GM18511 (cell line): ENCODE data around the gene FARP1.

Experiments used
- ATAC-seq: cut with Tn5 transposase; IDR thresholded peaks from one replicate; pipeline ENCODE4 v1.9.1; 2021; ENCODE audit warnings: mild to moderate bottlenecking, moderate library complexity; ENCODE audit not compliant: unreplicated experiment

FARP1 gene

DNA sequence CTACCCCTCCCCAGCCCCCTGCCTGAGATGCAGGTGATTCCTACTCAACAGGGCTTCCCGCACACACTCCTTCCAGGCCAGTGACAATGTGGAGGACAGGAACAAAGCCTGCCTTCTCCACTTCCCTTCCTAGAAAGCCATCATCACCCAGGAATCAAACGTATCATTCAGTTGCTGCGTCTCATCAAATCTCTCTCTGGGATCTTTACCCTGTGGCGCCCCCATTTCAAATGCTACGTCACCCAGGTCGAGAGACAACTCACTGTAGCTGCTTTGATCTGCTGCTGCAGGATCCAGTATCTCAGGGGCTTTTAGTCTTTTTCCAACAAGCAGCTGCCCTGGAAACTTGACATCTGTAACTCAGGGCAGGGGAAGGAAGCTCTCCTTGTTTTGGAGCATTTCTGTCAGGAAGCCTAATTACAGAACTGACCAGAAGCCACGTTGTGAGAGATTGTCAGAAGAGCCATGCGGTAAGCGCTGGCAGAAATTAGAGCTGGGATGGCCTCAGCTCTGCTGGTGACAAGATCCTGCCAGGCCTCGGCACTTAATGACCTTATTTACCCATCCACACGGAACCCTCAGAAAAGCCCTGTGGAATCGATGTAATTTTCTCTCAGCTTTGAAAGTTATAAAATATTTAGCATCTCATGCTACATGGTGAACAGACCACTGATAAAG, 293.5 kb downstream of the FARP1 start:
- no peak for ATAC-seq

DNA sequence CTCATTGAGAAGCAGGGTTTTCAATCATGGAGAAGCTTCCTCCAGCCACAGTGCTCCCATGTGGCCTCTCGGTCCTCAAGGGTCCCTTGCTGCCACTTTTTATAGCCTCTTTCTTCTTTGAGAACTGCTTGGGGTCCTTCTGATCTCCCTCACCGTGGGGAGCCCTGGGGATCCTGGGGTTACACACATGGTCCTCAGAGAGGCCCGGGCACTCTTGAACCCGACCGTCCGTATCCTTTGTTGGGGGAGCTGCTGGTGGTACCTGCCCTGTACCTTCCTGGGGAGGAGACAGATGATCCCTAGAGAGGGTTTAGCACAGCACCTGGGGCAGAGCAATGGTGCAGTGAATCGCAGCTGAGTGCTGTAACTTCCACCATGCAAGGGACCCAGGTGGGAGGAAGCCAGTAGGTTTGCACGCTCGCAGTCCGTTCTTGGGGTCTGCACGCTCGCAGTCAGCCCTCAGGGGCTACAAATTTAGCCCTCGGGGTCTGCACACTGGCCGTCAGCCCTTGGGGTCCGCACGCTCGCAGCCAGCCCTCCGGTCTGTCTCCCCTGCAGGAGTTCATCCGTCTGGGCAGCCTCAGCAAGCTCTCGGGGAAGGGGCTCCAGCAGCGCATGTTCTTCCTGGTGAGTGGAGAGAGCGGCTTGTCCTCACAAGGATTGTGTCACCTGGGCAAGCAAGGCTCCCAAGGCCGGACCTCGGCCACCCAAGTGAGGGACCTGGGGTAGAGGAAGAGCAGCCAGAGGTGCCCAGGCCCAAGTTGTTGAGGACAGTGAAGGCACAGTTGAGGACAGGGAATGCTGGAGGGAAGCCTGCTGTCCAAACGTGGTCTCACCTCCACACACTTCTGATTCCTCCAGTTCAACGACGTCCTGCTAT, 295.6 kb downstream of the FARP1 start:
- no peak for ATAC-seq

DNA sequence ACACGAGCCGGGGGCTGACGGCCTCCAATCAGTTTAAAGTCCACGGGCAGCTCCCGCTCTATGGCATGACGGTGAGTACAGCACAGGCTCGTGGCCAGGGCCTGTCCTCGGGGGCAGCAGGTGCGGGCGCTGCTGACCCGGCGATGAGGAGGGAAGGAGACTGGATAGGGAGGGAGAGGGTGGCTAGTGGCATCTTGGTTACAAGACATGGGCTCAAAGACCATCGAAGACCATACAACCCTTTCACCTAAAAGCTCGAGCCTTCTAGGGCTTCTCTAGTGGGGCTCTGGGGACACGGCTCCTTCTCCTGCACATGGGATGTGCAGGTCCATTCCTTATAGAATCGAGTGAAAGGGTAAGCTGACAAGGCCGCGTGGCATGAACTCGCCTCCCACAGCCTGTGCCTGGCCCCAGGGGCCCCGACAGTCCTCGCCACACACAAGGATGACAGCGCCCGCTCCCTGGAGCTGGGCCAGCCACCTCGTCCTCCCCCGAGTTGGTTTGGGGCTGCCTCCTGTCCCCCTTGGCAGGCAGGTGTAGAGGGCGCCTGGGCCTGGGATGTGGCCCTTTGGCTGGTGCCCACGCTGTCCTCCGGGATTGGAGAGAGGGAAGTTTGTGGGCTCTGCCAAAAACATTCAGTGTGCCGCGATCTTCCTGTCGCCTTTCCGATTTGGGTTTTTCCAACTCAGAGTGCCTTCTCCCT, 296.4 kb downstream of the FARP1 start:
- ATAC-seq = no peak

DNA sequence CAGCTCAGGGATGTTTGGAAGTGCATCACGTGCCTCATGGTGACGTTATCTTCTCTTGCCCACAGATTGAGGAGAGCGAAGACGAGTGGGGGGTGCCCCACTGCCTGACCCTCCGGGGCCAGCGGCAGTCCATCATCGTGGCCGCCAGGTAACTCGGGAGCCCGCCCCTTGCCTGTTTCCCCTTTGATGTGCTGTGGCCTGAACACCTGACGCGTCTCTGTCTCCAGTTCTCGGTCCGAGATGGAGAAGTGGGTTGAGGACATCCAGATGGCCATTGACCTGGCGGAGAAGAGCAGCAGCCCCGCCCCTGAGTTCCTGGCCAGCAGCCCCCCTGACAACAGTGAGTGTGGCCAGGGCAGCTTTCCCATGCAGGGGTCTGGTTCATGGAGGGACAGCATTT, 297.0 kb downstream of the FARP1 start:
- no peak for ATAC-seq

DNA sequence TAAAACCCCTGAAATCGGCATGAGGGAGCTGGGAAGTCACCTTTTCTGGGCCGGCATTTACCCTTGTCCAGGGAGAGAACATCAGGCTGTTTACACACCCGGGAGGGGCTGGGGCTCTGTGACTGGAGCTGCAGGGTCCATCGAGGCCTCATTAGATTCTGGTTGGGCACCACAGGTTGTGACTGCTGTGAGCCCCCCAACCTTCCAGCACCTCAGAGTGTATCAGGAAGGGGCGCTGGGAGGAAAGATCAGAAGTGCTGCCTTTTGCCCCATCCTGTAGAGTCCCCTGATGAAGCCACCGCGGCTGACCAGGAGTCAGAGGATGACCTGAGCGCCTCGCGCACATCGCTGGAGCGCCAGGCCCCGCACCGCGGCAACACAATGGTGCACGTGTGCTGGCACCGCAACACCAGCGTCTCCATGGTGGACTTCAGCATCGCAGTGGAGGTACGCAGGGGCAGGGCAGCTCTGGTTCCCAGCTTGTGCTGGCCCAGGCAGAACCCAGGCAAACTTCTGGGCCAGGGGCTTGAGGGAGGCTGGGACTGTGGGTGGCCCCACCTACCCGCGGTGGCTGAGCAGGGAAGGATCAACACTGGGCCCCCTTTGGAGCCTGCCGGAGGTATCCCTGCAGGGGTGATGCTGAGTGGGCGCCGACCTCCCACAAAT, 297.6 kb downstream of the FARP1 start:
- ATAC-seq = no peak

DNA sequence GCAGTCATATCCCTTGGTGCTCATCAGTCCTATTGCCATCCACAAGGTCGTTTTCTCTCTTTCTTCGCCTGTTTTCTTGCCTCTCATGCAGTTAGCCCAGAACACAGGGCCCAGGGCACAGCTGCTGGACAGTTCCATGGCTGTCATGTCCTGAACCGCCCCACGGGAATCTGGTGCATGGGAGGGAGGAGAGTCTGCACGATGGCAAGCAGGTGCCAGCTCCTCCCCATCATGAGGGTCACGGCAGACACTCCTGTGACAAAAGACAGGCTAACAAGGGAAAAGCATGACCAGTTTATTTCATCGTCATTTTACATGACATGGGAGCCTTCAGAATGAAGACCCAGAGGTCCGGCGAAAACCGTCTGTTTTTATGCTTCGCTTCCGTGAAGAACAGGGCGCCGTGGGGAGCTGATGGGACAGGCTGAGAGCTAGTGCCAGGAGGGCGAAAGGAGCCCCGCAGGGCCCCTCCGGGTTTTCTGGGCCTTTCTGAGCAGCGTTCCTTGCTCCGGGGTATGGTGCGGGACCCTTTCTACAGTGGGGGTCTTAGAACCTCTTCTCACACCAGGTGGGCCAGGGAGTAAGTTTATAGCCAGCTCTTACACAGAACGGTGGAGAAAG, 298.3 kb downstream of the FARP1 start:
- no peak for ATAC-seq

DNA sequence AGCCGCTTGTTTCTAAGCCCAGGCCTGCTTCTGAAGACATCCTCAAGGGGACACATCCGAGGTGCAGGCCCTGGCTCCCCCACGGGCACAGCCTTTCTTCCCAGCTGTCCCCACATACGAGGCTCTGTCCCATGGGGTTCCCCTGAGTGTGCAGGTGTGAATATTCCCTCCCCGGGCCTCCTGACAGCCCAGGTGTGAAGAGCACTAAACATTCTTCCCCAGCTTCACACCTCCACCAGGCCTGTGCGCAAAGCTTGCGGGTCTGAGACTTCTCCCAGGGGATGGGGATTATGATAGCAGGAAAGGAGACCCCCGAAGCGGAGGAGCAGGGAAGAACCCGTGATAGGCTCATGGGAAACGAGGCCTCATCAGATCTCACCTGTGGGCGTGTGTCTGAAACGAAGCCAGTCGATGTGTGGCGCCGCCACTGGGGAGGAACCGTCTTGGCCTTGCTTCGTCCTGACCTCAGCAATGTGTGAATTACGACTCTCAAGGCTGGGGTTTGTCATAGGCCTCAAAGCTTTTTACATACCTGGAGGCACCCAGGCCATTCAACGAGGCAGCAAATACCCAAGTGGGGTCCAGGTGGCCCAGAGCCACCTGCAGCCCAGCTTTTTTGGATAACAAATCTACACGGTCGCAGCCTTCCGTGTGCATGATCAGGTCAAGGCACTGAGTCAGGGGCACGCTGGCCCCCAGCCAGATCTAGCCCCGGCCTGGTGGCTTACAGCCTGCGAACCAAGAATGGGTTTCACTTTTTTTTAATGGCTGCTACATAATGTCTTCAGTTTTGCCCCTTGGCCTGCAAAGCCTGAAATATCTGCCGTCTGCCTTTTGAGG, 299.7 kb downstream of the FARP1 start:
- ATAC-seq = no peak

DNA sequence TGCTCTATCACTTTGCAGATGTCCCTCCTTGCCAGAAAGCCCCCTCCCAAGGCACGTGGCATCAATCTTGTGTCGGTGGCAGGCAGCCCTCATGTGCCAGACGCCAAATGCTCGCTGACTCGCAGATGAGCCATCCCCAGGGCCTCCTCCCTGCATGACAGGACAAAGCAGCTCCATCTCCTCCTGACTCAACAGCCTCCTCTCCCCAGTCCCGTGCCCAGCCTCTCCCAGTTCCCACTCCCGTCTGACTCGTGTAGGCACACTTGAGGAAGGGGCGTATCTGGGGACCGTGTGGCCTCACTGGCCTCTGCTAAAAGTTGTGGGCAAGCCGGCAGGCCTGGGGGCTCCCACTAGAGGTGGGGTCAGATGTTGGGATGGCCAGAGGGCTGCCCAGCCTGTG, 300.4 kb downstream of the FARP1 start:
- ATAC-seq = no peak

DNA sequence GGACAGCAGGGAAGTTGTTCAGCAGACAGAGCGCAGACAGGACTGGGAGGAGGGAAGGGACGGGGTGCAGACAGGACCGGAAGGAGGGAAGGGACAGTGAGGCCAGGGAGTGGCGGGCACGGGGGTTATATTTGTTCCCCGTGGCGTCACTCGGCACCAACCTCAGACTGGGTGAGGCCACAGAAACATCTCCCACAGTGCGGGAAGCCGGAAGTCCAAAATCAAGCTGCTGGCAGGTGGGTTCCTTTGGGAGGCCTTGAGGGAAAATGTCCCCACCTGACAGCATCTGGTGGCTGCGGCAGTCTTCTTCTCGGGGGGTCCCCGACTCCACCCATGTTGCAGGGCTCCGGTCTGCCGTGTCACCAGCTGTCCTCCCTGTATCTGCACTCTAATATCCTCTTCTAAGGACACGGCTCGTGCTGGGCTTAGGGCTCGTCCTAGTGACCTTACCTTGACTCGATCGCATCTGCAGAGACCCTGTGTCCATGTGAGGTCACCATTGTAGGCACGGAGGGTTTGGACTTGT, 301.0 kb downstream of the FARP1 start:
- no peak for ATAC-seq

DNA sequence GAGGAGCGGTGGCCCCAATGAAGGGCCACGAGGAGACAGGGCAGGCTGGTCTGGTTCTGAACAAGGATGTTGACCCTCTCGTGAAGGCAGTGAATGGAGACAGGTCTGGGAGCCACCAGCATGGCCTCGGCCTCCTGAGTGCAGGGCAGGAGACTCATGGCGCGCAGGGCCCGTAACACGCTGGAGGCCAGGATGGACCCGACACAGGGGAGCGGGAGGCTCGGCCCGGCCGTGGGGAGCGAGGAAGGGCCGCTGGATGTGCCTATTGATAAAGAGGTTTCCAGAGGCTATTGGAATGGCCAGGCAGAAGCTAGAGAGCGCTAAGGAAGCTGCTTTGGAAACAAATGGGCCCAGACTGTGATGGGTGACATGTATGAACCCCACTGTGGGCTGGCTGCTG, 301.5 kb downstream of the FARP1 start:
- no peak for ATAC-seq

DNA sequence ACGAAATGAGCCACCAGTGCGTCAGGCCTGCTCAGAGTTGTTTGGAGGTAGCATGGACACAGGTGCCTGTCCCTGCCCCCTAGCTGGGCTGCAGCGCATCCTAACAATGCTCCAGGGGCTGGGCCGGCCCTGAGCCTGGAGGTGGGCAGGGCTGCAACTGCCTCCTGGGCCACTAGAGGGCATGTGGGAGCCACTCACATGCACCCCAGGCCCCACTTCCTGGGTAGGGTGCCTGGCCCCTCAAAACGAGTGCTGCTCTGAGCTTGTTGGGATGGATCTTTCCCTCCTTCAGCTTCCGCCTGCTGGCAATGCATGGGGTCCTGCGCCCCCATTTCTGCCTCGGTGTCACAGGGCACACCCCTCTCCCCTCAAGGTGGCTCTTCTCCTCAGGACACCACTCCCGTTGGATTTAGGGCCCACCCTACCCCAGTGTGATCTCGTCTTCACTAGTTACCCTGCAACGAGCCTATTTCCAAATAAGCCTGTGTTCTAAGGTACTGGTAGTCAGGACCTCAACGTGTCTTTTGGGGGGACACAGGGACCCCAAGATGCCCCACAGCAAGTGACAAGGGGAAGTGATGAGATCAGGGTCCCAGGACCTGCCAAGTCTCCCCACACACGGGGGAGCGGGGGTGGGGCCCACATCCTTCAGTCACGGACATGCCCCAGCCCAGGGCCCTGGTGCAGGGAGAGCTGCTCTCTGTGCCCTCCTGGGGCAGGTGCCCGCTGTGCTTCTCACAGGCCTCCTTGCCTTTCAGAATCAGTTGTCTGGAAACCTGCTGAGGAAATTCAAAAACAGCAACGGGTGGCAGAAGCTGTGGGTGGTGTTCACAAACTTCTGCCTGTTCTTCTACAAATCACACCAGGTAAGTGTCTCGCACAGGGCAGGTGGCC, 302.7 kb downstream of the FARP1 start:
- peak; percentile 96 for ATAC-seq

DNA sequence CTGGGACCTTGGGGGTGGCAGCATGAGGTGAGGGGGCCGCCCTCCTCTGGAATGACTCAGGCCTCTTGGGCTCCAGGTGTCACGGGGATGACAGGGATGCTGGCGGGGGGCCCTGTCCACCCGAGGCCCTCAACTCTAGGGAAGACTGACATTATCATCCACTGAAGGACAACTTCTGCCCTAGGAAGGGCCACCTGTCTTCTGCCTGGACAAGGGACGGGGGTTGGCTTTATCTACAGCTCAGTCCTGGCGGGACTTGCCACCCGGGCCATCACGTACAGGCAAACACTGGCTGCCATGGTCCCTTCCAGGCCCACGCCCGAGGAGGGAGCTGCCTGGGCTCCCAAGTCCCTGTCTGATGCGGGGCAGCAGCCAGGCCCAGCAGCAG, 303.3 kb downstream of the FARP1 start:
- no peak for ATAC-seq

DNA sequence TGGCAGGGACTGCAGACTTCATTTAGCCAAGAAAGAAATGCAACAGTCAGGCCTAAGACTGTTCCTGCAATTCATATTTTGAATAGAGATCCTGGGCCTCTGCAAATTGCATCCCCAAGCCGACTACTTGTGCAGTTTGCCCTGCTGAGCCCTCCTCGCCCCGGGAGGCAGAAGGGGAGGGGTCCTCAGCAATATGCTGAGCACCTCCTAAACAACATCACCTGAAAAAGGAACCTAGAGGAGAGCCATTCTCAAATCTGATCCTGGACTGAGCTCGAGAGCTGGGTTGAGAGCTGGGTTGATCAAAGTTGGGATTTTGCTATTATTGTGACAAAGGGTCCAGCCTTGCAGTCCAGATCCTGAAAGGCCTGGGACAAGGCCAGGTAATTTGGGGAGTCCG, 304.2 kb downstream of the FARP1 start:
- no peak for ATAC-seq

DNA sequence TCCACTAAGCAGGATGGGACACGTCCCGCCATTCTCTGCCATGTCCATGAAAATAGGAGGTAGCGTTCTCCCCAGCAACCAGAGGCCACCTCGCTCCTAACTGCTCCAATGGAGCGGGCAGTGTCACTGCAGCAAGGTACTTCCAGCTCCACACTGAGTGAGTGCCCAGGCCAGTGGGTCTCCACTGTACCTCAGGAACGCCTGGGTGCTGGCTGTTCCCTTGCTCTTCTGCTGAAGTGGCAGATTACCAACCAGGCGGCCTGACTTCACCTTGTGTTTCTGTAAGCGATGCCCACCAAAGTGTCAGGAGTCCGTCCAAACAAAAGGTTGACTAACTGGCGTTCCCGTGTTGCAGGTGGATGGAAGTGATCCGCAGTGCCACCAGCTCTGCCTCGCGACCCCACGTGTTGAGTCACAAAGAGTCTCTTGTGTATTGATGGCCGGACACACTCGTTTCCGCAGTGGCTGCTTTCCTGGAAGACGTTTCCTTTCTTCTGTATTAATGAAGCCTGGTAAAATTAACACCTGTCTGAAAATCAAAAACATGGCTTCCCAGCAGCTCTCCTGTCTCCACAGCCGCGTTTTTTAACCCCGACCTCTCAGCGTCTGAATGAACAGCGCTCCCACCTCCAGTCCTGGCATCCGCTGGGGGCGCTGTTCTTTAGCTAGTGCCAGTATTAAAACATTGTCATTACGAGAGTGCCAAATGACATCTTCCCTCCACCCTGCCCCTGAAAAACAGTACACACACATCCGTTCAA, 305.2 kb downstream of the FARP1 start:
- ATAC-seq = no peak

DNA sequence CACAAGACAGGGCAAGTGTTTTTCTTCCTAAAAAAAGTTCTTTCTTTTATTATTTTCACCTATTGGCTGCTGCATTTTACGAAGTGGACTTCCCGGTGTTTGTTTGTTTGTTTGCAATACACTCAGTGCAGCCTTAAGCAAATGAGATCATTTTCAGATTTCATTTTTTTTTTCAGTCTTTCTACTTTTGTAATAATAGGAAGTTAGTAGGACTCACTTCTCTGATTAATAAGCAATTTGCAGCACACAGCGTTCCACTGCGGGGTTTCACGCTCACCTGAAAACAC, 305.7 kb downstream of the FARP1 start:
- ATAC-seq = no peak

DNA sequence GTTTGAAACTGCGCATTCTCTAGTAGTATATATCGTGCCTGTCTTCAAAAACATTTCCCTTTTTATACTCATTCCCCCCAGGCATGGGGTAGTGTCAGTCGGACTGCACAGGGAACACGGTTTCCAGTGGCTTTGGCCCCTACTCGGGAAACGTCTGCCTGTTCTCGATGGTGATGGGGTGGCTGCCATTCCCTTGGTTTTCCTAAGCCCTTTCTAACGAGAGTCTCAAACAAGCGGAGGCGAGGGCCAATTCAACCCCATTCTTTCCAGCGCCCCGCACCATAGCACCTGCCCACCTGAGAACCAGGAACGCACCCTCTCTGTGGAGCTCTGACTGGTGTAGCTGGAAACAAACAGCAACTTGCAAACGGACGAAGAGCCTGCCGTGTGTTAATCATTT, 306.4 kb downstream of the FARP1 start:
- no peak for ATAC-seq

DNA sequence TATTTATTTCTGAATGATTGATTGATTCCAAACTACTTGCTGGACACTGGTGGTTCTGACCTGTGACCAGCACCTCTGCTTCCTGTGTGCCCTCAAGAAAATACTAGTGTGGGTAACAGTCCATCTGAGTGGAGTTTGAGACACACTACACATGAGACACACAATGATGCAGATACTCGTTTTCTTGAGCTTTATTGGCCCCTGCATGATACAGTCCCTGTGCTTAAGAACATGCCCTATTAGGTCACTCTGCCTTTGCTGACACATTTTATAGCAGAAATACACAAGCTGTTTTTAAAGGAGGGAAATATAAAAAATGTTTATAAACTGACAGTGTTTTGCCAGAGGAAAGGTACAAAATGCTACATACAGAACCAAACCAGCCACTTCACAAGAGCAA, 307.1 kb downstream of the FARP1 start:
- ATAC-seq = no peak

DNA sequence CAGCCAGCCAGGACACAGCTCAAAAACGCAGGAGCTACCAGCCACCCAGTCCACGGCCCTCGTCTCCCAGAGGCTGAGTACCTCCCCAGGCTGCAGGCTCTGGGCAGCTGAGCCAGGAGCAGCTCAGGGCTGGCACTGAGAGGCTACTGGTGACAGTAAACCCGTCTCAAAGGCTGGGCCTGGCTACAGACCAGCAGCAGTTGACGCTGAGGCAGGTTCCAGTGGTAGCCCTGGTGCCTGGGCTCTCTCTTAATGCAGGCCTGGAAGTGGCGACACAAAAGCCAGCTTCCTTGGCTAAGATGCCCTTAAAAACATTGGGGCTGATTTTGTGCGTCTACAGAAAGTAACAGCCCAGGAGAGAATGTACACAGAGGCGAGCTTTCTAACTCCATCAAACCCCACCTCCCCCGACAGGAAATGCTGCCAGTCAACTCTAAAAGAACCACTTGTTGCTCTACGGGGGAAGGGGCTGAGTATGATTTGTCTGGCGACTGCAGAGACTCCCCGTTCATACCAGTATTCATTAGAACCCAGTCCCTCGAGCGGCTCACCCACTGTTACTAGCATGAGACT, 307.7 kb downstream of the FARP1 start:
- no peak for ATAC-seq
